Peyer's patch (tissue), 4 donors: Measurements from ENCODE around the gene FAM118A.

Experiments used
- POLR2A ChIP-seq, 2 donors: fragments of 450-650 bp; IDR thresholded peaks; one replicate each; pipeline ENCODE4 v1.5.1; 2017; ENCODE audit warnings: antibody characterized with exemption in 2 of 2, mild to moderate bottlenecking in 2 of 2, moderate library complexity in 2 of 2
- TF ChIP-seq, protein P1 (sequence below), 6 experiments: fragments of 450-650 bp in 4 of 6; fragments of 200-600 bp in 2 of 6; sonication (generic) in 1 of 6; IDR thresholded peaks; one replicate each; pipeline ENCODE4 v1.5.1; 2017 to 2019; ENCODE audit warnings: antibody characterized with exemption in 6 of 6, mild to moderate bottlenecking in 3 of 6, moderate library complexity in 1 of 6

DNA sequence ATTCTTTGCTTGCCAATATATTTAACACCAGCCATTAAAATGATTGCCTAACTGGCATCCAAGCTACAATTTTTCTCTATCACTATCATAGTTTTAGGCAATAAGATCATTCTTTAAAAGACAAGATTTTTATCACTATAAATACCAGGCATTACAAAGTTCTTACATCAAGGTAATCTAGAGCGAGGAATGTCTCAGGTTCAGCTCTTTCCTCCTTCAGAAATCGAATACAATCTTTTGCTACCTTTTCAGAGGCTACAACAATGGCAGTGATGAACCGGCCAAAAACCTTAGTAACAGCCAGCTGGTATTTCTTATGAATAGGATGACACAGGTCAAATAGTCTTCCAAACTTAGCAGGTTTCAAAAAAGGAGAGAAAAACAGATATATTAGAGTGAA, 79.8 kb downstream of the FAM118A start:
- TF ChIP-seq POLR2A (IDR thresholded peaks at IDR 0.05) = no peak
- TF ChIP-seq, protein P1, sequence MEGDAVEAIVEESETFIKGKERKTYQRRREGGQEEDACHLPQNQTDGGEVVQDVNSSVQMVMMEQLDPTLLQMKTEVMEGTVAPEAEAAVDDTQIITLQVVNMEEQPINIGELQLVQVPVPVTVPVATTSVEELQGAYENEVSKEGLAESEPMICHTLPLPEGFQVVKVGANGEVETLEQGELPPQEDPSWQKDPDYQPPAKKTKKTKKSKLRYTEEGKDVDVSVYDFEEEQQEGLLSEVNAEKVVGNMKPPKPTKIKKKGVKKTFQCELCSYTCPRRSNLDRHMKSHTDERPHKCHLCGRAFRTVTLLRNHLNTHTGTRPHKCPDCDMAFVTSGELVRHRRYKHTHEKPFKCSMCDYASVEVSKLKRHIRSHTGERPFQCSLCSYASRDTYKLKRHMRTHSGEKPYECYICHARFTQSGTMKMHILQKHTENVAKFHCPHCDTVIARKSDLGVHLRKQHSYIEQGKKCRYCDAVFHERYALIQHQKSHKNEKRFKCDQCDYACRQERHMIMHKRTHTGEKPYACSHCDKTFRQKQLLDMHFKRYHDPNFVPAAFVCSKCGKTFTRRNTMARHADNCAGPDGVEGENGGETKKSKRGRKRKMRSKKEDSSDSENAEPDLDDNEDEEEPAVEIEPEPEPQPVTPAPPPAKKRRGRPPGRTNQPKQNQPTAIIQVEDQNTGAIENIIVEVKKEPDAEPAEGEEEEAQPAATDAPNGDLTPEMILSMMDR (IDR thresholded peaks at IDR 0.05) = no peak
